Spleen (tissue), 7 donors: ENCODE data around the gene SLC45A3.
A peak's percentile ranks its signal among the peaks of the same experiment; 100 is the strongest.

Experiments
- POLR2A ChIP-seq, 3 donors: fragments of 450-650 bp; IDR thresholded peaks; one replicate each; pipeline ENCODE4 v1.5.1; 2017; ENCODE audit warnings: antibody characterized with exemption in 3 of 3, mild to moderate bottlenecking in 1 of 3
- POLR2AphosphoS5 ChIP-seq, 3 donors: sonication (generic); formaldehyde crosslinking; IDR thresholded peaks; one replicate each; pipeline ENCODE4 v1.5.1; 2017; ENCODE audit warnings: antibody characterized with exemption in 3 of 3
- TF ChIP-seq, protein P1 (sequence below), 11 experiments: fragments of 200-600 bp in 7 of 11; fragments of 450-650 bp in 4 of 11; sonication (generic) in 4 of 11; IDR thresholded peaks in 8 of 11; conservative IDR thresholded peaks in 3 of 11; 1 replicate in 7 of 11; 2 replicates in 4 of 11; pipeline versions ENCODE4 v1.4.0 to v1.8.0; 2016 to 2021; ENCODE audit warnings: antibody characterized with exemption in 11 of 11, inconsistent platforms in 4 of 11, mild to moderate bottlenecking in 1 of 11
- donor health status: DM: no; HTN: no; CAD: no; lungs with moderate emphysema.
- donor health status: DM: no; HTN: no; CAD: no.
- donor health status: DM: no; HTN: no; CAD: no.

DNA sequence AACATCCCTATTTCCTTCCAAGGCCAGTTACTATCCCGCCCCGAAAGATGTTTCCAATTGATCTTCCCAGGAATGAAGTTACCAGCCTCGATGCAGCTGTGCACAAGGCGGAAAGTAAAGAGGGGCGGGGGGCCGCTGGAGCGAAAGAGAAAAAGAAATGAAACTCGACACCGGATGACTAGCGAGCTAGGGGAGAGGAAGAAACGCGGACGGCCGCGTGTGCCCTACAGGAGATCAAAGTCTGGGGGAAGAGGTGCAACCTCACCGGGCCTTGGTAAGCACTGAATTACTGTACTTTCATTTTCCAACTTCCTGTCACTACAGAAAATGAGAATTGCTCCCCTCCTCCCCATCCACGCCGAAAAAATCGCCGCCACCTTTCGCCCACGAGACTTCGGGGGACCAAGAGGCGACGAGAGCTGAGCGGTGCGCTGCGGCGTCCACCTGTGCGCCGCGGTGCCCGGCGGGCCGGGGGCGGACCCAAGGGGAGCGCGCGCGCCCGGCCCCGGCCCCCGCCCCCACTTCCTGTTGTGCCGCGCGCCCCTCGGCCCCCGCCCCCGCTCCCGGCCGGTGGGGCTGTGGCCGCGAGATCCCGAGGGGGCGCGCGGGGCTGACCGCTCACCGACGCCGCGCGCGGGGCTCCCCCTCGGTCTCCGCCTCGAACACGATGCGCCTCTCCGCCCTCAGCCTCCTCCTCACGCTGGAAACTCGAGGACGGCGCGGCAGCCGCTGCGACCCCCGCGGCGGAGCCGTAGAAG is 49.1 kb downstream of the SLC45A3 start:
- TF ChIP-seq POLR2AphosphoS5 (IDR thresholded peaks at IDR 0.05) (peak; percentile 49 to 71 (median 68)), POLR2A (IDR thresholded peaks at IDR 0.05) (no peak)
- TF ChIP-seq, protein P1, sequence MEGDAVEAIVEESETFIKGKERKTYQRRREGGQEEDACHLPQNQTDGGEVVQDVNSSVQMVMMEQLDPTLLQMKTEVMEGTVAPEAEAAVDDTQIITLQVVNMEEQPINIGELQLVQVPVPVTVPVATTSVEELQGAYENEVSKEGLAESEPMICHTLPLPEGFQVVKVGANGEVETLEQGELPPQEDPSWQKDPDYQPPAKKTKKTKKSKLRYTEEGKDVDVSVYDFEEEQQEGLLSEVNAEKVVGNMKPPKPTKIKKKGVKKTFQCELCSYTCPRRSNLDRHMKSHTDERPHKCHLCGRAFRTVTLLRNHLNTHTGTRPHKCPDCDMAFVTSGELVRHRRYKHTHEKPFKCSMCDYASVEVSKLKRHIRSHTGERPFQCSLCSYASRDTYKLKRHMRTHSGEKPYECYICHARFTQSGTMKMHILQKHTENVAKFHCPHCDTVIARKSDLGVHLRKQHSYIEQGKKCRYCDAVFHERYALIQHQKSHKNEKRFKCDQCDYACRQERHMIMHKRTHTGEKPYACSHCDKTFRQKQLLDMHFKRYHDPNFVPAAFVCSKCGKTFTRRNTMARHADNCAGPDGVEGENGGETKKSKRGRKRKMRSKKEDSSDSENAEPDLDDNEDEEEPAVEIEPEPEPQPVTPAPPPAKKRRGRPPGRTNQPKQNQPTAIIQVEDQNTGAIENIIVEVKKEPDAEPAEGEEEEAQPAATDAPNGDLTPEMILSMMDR (IDR thresholded peaks at IDR 0.05 in 8 of 11, conservative IDR thresholded peaks at IDR 0.05 in 3 of 11): no peak
